SKM-1 (cell line): Measurements from ENCODE around the gene ATP11C.
"Not testable (repeated sequence)": the region's sequence is repeated elsewhere in the genome, so short reads cannot be mapped to it uniquely, and the experiment has no call there.

Experiments used
- DNase-seq: peaks from one replicate; lab custom pipeline; 2025; ENCODE audit not compliant: unreplicated experiment; lab: John Stamatoyannopoulos, UW

The ATP11C gene

GRCh38 chrX:139924696-139925095 lies 8.2 kb downstream of the ATP11C start:
- DNase-seq, result no peak

- no peak for DNase-seq
Measured at GRCh38 chrX:139924069-139924695, 8.7 kb downstream of the ATP11C start.

DNA sequence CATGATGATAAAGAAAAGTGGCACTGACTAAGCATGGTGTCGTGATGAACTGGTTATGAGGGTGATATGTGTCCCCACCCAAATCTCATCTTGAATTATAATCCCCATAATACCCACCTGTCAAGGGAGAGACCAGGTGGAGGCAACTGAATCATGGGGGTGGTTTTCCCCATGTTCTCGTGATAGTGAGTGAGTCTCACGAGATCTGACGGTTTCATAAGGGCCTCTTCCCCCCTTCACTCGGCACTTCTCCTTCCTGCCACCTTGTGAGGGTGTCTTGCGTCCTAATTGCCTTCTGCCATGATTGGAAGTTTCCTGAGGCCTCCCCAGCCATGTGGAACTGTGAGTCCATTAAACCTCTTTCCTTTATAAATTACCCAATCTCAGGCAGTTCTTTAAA lies 11.7 kb downstream of the ATP11C start:
- DNase-seq, result not testable (repeated sequence)

DNA sequence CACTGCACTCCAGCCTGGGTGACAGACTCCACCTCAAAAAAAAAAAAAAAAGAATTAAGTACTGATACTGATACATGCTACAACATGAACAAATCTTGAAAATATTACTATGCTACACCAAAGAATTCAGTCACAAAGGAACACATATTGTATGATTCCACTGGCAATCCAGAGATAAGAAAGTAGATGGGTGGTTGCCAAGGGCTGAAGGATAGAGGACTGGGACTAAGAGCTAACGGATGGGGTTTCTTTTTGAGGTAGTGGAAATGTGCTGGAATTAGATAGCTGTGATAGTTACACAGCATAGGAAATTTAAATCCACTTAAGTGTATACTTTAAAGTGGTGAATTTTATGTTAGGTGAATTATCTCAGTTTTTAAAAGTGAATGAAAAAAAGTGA lies 12.5 kb downstream of the ATP11C start:
- DNase-seq, result no peak

DNA sequence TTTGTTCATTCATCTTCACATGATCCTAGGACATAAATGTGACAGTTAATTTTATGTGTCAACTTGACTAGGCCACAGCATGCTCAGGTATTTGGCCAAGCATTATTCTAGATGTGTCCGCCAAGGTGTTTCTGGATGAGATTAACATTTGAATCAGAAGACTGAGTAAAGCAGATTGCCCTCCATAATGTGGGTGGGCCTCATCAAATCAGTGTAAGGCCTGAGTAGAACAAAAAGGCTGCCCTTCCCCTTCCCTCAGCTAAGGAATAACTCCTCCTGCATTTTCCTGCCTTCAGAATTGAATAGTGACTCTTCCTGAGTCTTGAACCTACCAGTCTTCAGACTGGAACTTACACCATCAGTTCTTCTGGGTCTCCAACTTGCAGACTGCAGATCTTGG lies 18.4 kb downstream of the ATP11C start:
- DNase-seq, result no peak

DNA sequence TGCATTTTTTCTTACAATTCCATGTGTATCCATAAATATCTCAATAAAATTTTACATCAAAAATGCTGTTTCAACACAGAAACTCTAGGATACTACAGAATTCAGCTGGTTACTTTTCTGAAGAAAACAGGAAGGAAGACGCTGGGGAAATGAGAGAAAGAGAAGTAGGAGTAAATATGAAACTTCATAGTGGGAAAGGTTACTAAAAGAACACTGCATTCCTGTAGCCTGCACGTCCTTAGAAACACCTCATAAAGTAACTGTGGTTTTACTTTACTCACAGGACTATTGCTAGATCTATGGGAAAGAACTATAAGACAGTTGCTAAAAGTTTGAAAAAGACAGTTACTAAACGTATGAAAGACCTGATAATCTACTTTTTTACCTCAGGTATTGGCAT lies 23.1 kb downstream of the ATP11C start:
- DNase-seq, result peak; percentile 1

DNA sequence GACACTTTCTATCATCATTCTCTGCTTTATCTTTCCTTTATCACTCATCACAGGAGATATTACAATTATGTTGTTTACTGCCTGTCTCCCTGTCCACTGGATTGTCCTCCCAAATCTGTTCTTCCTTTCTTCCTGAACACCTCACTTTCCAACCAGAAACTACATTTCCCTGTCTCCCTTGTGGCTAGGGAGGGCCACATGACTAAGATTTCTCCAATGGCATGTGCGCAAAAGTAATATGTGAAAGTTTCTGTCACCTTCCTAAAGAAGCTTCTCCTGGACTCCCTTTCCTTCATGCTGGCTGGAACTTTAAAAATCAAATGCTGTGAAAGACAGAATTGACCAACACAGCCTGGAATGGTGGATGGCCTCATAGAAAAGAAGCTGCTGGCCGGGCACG lies 25.8 kb downstream of the ATP11C start:
- no peak for DNase-seq

GRCh38 chrX:139905743-139906142 lies 27.1 kb downstream of the ATP11C start:
- DNase-seq, result no peak

GRCh38 chrX:139905051-139905450 lies 27.8 kb downstream of the ATP11C start:
- no peak for DNase-seq

DNA sequence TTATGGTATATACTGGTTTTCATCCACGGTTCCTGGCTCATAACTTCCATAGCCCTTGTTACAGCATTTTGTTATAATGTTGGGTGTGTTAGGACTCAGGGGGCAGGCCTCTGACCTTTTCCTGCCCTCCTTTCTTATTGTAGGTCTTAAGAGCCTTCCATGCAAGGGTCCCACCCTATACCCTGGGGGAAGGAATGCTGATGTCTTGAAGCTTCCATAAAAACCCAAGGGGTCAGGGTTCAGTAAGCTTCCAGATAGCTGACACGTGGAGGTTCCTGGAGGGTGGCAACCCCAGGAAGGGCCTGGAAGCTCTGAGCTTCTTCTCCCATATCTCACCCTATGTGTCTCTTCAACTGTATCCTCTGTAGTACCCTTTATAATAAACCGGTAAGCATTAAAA lies 29.6 kb downstream of the ATP11C start:
- no peak for DNase-seq

GRCh38 chrX:139902559-139902958 lies 30.3 kb downstream of the ATP11C start:
- DNase-seq, result no peak

DNA sequence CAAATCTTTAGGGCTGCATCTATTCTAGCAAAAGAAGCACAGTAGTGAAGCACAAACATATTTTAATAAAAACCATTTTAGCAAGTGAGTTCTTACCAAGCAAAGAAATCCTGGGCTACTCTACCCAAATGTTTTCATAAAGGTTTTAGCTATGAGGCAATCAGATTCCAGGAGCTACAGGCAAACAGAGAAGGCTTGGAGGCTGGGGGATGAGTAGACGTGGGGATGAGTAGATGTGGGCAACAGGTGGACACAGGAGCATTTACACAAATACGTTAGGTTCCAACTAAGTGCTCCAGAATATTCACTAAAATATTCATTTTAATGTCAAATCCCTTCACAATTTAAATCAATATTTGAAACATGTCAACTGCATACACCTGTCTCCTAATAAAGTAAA lies 34.5 kb downstream of the ATP11C start:
- no peak for DNase-seq

DNA sequence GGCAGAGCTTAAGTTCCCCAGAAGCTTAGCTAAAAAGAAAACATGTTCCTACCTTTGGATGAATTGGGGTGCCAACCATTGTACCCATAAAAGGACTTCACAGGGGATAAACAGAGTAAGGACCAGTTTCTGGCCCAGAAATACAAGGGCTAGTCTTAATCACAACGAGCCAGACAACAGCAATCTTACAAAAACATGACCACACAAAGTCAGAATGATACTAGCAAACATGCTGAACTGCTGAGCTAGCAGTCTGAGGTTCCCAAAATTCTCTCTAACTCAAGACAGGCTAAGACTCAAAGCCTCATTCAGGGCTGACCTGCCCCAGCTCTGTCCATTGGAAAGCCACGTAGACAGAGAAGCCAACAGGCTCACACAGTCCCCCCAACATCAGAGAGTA lies 40.3 kb downstream of the ATP11C start:
- DNase-seq, result no peak

DNA sequence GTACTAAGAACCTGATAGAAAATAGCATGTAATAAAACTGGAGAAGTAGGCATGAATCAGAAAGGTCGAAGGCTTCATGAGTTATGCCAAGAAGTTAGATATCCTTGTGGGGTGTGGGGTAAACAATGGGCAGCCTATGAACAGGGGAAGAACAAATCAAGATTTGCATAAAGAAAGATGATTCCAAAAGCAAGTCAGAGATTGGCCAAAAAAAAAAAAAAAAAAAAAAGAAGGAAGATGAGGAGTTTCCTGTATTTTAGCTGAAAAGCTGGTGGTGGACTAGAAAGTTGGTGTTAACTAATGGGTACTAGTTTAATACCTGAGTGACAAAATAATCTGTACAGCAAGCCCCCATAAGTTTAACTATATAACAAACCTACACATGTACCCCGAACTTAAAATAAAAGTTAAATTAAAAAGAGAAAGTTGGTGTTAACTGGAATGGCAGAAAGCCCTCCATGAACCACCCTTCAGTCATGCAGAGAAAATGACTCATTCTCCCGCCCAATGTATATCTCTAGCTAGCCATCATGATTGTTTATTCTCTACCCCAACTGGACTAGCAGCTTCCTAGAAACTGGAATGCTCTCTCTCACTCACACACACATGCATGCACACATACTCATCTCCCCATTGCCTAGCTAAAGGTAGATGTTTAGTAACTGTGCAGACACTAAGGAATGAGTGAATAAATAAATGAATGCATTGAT lies 41.7 kb downstream of the ATP11C start:
- DNase-seq, result no peak

DNA sequence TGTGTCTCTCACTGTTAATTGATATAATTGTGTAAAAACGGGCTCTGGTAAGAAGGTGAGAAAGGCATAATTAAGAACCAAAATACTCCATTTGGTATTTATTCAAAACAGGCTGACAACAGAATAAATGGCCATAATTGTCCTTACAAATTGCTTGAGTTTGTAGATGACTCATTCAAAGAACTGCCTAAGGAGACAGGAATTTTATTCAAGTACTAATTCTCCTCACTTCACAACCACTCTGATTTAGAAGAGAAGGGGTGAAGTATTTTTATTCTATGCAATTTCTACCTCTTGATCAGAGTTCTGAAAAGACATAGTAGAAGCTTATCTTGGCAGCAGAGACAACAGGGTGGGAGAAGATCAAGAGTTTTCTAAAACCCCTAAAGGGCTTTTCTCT lies 43.1 kb downstream of the ATP11C start:
- DNase-seq, result no peak

GRCh38 chrX:139883984-139884383 lies 48.9 kb downstream of the ATP11C start:
- no peak for DNase-seq

DNA sequence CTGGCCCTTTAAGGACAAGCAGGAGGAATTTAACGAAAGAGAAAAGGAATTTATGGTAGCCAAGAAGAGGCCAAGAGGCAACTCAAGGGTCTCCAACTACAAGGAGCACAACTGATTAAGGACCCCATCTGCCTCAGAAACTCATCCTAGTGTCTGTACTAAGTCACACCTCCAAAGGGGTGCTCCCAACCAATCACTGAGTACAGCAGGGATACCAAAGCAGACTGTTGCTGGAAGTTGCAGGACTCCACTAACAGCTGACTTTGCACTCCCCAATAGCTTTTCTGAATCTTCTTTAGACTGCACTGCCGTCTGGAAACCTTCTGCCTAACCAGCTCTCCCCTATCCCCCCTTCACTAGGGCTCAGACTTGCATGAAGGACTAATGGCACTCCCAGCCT lies 50.6 kb downstream of the ATP11C start:
- no peak for DNase-seq

GRCh38 chrX:139881572-139881971 lies 51.3 kb downstream of the ATP11C start:
- DNase-seq, result no peak

DNA sequence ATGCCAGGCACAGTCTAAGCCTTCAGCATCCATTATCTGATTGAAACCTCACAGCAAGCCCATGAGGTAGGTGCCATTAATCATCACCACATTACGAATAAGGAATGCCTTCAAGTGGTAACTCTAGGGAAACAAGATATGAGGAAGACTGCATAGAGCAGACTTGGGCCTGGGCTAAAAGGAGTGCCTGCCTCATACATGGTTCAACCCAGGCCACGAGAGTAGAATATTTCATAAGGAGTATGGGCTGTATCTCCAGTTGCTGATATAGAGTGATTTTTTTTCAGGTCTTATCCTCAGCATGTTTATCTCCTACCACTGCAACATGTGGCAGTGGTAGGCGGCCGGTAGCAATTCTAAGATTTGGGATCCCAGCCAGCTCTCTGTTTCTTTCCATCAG lies 51.7 kb downstream of the ATP11C start:
- no peak for DNase-seq

DNA sequence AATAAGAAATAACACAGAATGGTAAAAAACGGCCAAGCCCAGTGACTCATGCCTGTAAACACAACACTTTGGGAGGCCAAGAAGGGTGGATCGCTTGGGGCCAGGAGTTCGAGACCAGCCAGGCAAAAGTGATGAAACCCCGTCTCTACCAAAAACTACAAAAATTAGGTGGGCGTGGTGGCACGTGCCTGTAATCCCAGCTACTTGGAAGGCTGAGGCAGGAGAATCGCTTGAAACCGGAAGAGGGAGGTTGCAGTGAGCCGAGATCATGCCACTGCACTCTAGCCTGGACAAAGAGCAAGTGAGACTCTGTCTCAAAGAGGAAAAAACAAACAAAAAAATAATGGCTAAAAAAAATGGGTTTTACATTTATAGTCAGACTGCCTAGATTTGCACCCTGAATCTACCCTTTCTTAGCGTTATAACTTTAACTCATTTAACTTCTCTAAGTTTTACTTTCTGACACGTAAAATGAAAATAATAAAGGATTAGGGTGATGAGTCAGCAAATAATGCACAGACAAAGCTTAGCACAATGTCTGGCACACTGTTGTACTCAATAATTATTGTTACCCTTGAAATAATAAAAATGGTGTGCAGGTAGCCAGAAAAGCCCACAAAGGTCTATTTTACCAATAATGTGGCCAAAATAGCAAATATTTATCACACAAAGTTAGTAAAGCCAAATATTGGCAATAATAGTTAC lies 55.0 kb downstream of the ATP11C start:
- no peak for DNase-seq

- no peak for DNase-seq
Measured at GRCh38 chrX:139875841-139876240, 57.0 kb downstream of the ATP11C start.

GRCh38 chrX:139869796-139870195 lies 63.1 kb downstream of the ATP11C start:
- DNase-seq, result no peak
